HG02759 (cell line): ENCODE data around the gene LNX2.

Experiments used
- ATAC-seq: cut with Tn5 transposase; IDR thresholded peaks from one replicate; pipeline ENCODE4 v1.9.1; 2021; ENCODE audit warnings: mild to moderate bottlenecking, moderate library complexity; ENCODE audit not compliant: unreplicated experiment

Gene LNX2

DNA sequence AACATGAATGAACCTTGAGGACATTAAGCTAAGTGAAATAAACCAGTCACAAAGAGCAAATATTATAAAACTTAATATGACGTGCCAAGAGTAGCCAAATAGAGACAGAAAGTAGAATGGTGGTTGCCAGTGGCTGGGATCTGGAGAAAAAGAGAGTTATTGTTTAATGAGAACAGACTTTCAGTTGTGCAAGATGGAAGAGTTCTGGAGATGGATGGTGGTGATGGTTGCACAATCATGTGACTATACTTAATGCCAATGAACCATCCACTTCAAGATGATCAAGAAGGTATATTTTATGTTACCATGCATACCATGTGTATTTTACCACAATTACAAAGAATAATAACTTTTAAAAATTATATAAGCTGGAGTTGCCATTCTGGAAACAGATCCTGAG, 104.2 kb downstream of the LNX2 start:
- no peak for ATAC-seq

DNA sequence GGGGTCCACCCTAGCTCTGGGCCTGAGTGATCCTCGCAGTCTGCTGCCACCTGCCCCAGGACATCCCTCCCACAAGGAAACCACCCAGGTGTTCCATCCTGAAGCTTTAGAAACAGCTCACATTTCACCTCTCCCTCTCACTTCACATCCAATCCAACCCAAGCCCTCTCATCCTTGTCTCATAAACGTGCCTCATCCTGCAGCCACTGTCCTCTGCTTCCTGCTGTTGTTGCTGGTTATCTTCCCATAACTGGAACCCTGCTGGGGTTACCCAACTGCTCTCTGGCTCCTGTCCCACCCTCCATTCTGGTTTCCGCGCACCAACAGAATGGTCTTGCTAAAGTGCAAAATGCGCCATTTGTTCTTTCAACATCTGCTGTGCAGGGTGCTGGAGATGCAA, 110.2 kb downstream of the LNX2 start:
- no peak for ATAC-seq

DNA sequence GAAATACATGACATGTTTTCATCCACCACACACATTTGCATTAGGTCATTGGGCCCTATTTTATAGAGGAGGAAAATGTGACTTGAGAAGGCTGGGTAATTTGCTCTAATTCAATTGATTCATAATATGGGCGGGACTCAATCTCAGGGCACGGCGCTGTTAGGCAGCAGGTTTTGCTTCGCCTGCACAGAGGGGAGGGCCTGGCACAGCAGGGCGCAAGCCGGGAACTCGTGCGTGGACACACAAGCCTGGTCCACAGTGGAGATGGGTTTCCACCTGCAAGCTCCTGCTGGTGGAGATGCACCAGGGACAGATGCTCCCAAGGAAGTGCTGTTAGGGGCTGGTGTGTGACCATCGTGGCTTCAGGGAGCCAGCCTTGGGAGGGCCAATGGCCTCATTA, 111.5 kb downstream of the LNX2 start:
- ATAC-seq = no peak

DNA sequence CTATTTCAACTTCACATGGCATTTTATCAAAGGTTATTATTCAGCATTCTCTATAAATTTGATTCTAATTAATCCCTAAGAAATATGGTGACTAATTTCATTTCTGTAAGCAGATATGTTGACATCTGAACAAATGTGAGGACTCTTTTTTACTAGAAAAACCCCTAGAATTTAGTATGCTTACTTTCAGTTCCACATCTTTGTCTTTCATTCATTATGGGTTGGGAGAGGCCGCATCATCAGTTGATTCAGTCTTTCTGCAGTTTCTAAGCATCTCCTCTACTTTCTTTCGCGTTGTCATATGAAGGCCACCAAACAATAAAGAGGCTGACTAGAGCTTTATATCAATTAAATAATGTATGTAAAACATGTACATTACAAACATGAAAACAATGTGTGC, 114.5 kb downstream of the LNX2 start:
- no peak for ATAC-seq

DNA sequence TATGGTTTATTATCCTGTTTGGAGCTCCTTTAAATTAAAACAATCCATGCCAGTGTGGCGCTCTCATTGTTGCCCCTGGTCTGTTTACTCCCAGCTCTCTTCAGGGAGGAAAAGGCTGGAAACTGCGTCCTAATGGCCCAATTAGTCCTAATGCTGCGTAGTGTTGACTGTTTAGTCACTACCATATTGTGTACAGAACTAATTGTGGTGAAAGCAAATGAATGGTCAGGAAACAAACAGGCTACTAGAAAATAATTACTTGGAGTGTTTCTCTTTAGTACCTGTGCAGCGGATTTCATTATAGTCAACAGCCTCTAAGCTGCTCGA, 115.5 kb downstream of the LNX2 start:
- no peak for ATAC-seq

DNA sequence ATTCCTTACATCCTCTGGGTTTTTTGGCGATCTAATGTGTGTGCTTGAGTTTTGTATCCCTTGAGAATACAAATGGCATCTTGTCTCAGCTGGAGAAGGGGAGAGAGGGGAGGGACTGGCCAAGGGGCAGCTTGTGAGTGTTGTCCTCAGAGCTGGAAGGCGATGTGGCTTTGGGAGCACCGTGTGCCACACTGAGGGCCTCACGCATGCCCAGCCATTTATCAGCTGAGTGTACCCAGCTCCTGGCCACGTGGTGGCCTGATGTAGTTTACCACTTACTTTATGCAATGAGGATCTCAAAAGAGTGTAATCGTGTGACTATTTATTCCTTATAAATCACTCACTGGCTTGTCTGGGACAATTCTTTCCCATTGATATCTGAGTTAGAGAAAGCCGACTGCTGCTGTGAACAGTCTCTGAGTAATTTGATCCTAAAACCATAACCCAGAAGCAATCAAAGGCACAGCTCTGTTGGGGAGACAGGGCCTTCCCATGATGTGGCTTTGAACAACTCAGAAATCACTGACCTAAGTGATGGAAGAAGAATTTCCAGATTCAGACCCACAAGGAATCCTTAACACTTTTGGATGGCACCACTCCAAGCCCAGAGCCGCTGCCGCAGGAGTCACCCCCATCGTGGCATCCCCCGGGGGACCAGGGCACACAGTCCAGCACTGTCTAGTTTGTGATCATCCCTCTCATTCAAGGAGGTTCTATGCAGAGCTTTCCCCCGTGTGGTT, 116.0 kb downstream of the LNX2 start:
- no peak for ATAC-seq

DNA sequence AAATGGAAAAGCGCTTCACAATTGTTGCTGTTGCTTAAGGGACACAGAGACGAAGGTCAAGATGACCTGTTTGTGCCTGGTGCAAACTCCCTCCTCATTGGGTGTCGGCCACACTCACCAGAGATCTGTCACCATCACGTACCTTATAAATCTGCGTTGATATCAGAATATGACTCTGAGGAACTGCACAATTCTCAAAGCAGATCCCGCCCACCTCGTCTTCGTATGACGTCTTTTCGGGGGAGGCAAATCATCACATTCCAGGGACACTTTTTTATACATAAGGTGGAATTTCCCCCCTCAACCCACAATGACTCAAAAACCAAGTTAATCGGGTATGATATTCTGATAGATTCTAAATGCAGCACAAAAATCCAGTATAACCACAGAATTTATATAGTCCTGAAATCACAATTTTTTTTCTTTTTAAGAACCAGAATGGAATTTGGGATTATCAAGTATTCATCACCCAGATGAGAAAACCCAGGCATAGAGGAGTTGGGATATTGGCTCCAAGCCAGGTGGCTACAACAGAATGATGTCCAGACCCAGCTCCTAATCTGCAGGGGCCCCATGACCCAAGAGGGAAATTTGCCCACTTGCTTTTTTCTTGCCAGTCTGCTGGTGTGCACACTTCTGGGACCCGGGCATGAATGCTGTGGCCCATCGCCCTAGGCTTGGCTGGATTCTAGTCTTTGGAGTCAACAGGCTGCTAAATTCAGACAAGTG, 119.4 kb downstream of the LNX2 start:
- ATAC-seq = no peak

DNA sequence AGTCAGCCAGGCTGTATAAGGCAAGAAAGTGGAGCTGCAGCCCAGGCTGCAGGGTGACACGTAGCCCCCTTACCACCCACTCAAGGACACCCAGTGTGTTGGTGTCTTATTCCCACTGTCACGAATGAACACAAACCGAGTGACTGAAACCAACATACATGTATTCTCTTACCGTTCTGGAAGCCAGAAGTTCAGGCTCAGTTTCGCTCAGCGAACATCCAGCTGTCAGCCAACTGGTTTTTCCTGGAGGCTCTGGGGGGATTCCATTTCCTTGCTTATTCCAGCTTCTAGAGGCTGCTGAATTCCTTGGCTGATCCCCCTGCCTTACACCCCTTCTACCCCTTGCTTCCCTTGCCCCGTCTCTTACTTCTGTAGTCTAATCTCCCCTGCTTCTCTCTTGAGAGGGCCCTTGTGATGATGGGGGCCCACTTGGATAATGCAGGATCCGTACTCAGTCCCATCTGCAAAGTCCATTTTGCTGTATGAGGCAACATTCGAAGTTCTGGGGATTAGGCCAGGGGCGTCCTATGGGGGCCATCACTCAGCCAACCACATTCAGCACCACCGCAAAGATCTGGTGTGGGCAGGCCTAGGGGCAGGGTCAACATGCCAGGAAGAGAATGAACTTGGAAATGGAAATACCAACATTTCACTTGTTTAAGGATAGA, 122.6 kb downstream of the LNX2 start:
- no peak for ATAC-seq

DNA sequence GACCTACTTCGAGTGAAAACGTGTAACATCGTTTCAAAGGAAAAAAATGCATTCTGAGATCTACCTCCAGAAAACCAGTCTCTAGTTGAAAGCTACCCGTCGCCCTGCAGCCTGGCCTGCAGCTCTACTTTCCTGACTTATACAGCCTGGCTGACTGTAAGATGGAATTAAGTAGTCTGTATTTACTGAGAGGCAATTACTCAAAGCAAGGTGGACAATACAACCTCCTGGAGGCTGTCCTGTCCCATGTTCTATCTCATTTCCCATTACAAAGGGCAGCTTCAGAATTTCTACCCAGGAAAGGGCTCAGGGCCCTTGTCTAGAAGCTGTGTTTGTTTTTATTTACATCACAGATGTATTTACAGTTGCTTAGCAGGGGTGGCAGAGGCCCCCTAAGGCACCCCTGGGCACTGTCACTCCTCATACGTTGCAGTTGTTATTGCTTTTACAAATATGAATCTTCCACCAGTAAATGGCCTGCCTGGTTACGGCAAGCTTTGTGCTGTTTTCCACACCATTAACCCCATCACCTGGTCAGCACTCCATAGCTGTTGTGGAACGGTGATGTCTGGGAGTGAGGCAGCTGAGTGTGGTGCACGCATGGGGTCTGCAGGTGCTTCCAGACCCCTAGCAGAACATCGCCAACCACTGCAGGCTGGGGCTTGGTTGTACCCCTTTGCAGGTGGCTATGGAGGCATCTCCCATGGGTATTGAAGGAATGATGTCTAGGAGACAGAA, 123.6 kb downstream of the LNX2 start:
- ATAC-seq = no peak

DNA sequence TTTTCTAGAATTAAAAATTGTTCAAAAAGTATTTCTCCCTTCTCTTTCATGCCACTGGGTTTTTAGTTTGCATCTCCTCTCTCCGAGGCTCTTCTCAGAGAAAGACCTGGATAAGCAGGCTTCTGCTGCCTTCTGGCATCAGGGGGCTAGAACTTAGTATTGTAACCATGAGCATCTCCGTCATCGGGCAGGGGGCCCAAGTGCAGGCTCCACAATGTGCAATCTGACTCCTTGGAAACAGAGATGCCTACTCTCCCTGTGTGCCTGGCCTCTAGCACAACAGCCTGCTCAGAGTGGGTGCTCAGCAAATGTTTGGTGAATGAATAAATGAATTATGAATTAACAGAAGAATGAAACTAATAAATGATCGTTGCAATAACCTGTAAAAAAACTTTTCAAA, 124.3 kb downstream of the LNX2 start:
- ATAC-seq = no peak
